CD14-positive monocyte (primary cell): Measurements from ENCODE around the gene PPP2CA. TPM values are rescaled to one million over a fixed set of nuclear protein-coding genes. Genes with fewer than 3 reads are reported as not detected.

Source experiments
- DNase-seq, 3 donors: peaks; one replicate each; pipeline ENCODE4 v3.0.0-alpha.2; 2011 to 2022
- H2AFZ ChIP-seq: 2 replicates; pipeline ENCODE4 v1.6.0; 2012; ENCODE audit warnings: mild to moderate bottlenecking, low read depth, low read length, inconsistent platforms; ENCODE audit not compliant: insufficient read depth, poor library complexity, severe bottlenecking
- H3K27ac ChIP-seq, 2 donors: 1 replicate in 1 of 2; 2 replicates in 1 of 2; pipeline ENCODE4 v1.5.1; 2012 to 2013; ENCODE audit warnings: low read length in 2 of 2, control low read depth in 1 of 2, inconsistent platforms in 1 of 2, low read depth in 1 of 2, mild to moderate bottlenecking in 1 of 2
- H3K27me3 ChIP-seq, 2 donors: one replicate each; pipeline versions ENCODE4 v1.6.0 to v1.6.1; 2011 to 2013; ENCODE audit warnings: low read length in 2 of 2; ENCODE audit not compliant: control insufficient read depth in 2 of 2, insufficient read depth in 2 of 2
- H3K36me3 ChIP-seq, 2 donors: replicated peaks in 1 of 2; 1 replicate in 1 of 2; 2 replicates in 1 of 2; pipeline versions ENCODE4 v1.5.1 to v1.6.1; 2012 to 2013; ENCODE audit warnings: low read length in 2 of 2, control low read depth in 1 of 2, inconsistent platforms in 1 of 2, mild to moderate bottlenecking in 1 of 2; ENCODE audit not compliant: insufficient read depth in 2 of 2, control insufficient read depth in 1 of 2
- H3K4me1 ChIP-seq, 2 donors: 1 replicate in 1 of 2; 2 replicates in 1 of 2; pipeline versions ENCODE4 v1.5.1 to v1.6.1; 2012 to 2013; ENCODE audit warnings: low read length in 2 of 2, control low read depth in 1 of 2, inconsistent platforms in 1 of 2, mild to moderate bottlenecking in 1 of 2, moderate library complexity in 1 of 2; ENCODE audit not compliant: insufficient read depth in 2 of 2, control insufficient read depth in 1 of 2
- H3K4me2 ChIP-seq: replicated peaks from 2 replicates; pipeline ENCODE3; 2012; ENCODE audit warnings: low read length, moderate library complexity, mild to moderate bottlenecking; ENCODE audit not compliant: poor library complexity, severe bottlenecking; ENCODE audit errors: extremely low read depth
- H3K4me3 ChIP-seq, 3 experiments: fragments of 200-600 bp in 1 of 3; sonication (generic) in 1 of 3; replicated peaks in 1 of 3; 1 replicate in 2 of 3; 2 replicates in 1 of 3; pipeline ENCODE4 v1.5.1; 2011 to 2013; ENCODE audit warnings: low read length in 3 of 3, mild to moderate bottlenecking in 3 of 3, control low read depth in 2 of 3, low read depth in 2 of 3, inconsistent platforms in 1 of 3, moderate library complexity in 1 of 3
- H3K79me2 ChIP-seq: 2 replicates; pipeline ENCODE4 v1.6.0; 2012; ENCODE audit warnings: mild to moderate bottlenecking, control low read depth, inconsistent platforms, low read length, moderate library complexity; ENCODE audit not compliant: insufficient read depth
- H3K9ac ChIP-seq: 2 replicates; pipeline ENCODE4 v1.6.0; 2017; ENCODE audit warnings: low read length, mild to moderate bottlenecking; ENCODE audit not compliant: insufficient read depth, poor library complexity, severe bottlenecking
- H3K9me3 ChIP-seq, 2 donors: replicated peaks in 1 of 2; 1 replicate in 1 of 2; 2 replicates in 1 of 2; pipeline versions ENCODE4 v1.5.1 to v1.6.1; 2012 to 2013; ENCODE audit warnings: low read length in 2 of 2, control low read depth in 1 of 2; ENCODE audit not compliant: control insufficient read depth in 1 of 2, insufficient read depth in 1 of 2
- H4K20me1 ChIP-seq: 2 replicates; pipeline ENCODE4 v1.6.0; 2012; ENCODE audit warnings: mild to moderate bottlenecking, low read length, control low read depth, moderate library complexity; ENCODE audit not compliant: insufficient read depth
- H3K27ac Mint-ChIP-seq, 7 donors: one replicate each; pipeline ENCODE4 v1.8.0; 2020; ENCODE audit warnings: mild to moderate bottlenecking in 7 of 7, mixed read lengths in 7 of 7, moderate library complexity in 6 of 7, inconsistent platforms in 2 of 7
- H3K27me3 Mint-ChIP-seq, 3 donors: one replicate each; pipeline ENCODE4 v1.8.0; 2021 to 2022; ENCODE audit warnings: low read depth in 3 of 3, mild to moderate bottlenecking in 3 of 3, mixed read lengths in 3 of 3, moderate library complexity in 3 of 3, inconsistent platforms in 1 of 3
- H3K36me3 Mint-ChIP-seq, 2 donors: one replicate each; pipeline ENCODE4 v1.8.0; 2020; ENCODE audit warnings: mixed read lengths in 2 of 2, inconsistent platforms in 1 of 2, mild to moderate bottlenecking in 1 of 2
- H3K4me1 Mint-ChIP-seq: one replicate; pipeline ENCODE4 v1.8.0; 2020; ENCODE audit warnings: mild to moderate bottlenecking, mixed read lengths
- H3K4me3 Mint-ChIP-seq, 2 donors: one replicate each; pipeline ENCODE4 v1.8.0; 2020; ENCODE audit warnings: mild to moderate bottlenecking in 2 of 2, mixed read lengths in 2 of 2, moderate library complexity in 1 of 2
- H3K9me3 Mint-ChIP-seq, 7 donors: one replicate each; pipeline ENCODE4 v1.8.0; 2020 to 2022; ENCODE audit warnings: mixed read lengths in 7 of 7, mild to moderate bottlenecking in 6 of 7, moderate library complexity in 6 of 7, inconsistent platforms in 2 of 7
- CTCF ChIP-seq: fragments of 200-600 bp; IDR thresholded peaks from one replicate; pipeline ENCODE4 v1.8.0; 2022; ENCODE audit warnings: antibody characterized with exemption, mild to moderate bottlenecking
- WGBS: methylation state at CpG from one replicate; pipeline ENCODE4 v1.1.5; 2013; ENCODE audit warnings: missing lambda C conversion rate; ENCODE audit not compliant: insufficient coverage; 5-methylcytosine and 5-hydroxymethylcytosine counted together
- intact Hi-C, 2 donors: fragments of 100-400 bp; cut with micrococcal nuclease; formaldehyde crosslinking; loops; one replicate each; pipeline versions ENCODE4 v1.15.0 to v1.15.1; 2023
- polyA plus RNA-seq, 3 donors: library from polyadenylated mRNA; depleted of rRNA in 1 of 3; unstranded in 2 of 3; stranded (reverse) in 1 of 3; fragments of 300-500 nt in 2 of 3; fragments of >200 nt in 1 of 3; fragmentation: Illumina TruSeq in 2 of 3; gene quantifications; 1 replicate in 2 of 3; 2 replicates in 1 of 3; pipeline ENCODE4 v1.2.3, GENCODE V29; 2012 to 2021

Gene PPP2CA
- polyA plus RNA-seq, 3 donors, result 82.5 to 245 (median 225) TPM

- Mint-ChIP-seq H3K4me3 (no peak overlapping the region), H3K27me3 (no peaks in the 10 kb centered on the region), H3K36me3 (peaks cover 77 to 92% of the 10 kb centered on the region in 2 donors), H3K4me1 (no peaks in the 10 kb centered on the region), H3K9me3 (peaks cover 0 to 10% (median 3%) of the 10 kb centered on the region in 7 donors), H3K27ac (no peak overlapping the region)
- Histone ChIP-seq H3K4me2 (no peak overlapping the region), H3K4me1 (no peaks in the 10 kb centered on the region), H2AFZ (no peak overlapping the region), H3K27me3 (no peaks in the 10 kb centered on the region), H3K36me3 (peaks cover 79 to 97% of the 10 kb centered on the region in 2 donors), H3K4me3 (no peak overlapping the region), H3K9me3 (peaks cover 0 to 8% of the 10 kb centered on the region in 2 donors), H3K27ac (no peak overlapping the region), H3K79me2 (no peaks in the 10 kb centered on the region), H3K9ac (no peak overlapping the region), H4K20me1 (peaks cover 44% of the 10 kb centered on the region)
- TF ChIP-seq CTCF, result no peak
- no CpG with 5 or more reads among the region's 5 CpGs for WGBS
- no peak for DNase-seq
- intact Hi-C loops, result no loop called here
These were observed 63.3 kb downstream of the PPP2CA start for GRCh38 chr5:134162592-134162991.

GRCh38 chr5:134161513-134162395 lies 64.1 kb downstream of the PPP2CA start:
- H3K36me3 Mint-ChIP-seq, result peaks cover 74 to 91% of the 10 kb centered on the region in 2 donors
- H3K27me3 Mint-ChIP-seq, result no peaks in the 10 kb centered on the region
- no peaks in the 10 kb centered on the region for H3K27me3 ChIP-seq
- H3K4me2 ChIP-seq, result no peak overlapping the region
- no peak for DNase-seq
- WGBS, result 100% methylated on average over 1 of the region's 6 CpGs
- no peaks in the 10 kb centered on the region for H3K4me1 Mint-ChIP-seq
- H3K4me1 ChIP-seq, result no peaks in the 10 kb centered on the region
- peaks cover 0 to 10% (median 3%) of the 10 kb centered on the region in 7 donors for H3K9me3 Mint-ChIP-seq
- intact Hi-C loops, result no loop called here
- H3K4me3 Mint-ChIP-seq, result no peak overlapping the region
- no peak for TF ChIP-seq CTCF
- no peak overlapping the region for H3K4me3 ChIP-seq
- H2AFZ ChIP-seq, result no peak overlapping the region
- peaks cover 0 to 8% of the 10 kb centered on the region in 2 donors for H3K9me3 ChIP-seq
- H3K27ac Mint-ChIP-seq, result no peak overlapping the region
- no peaks in the 10 kb centered on the region for H3K79me2 ChIP-seq
- H3K27ac ChIP-seq, result no peak overlapping the region
- H3K9ac ChIP-seq, result no peak overlapping the region
- peaks cover 80 to 97% of the 10 kb centered on the region in 2 donors for H3K36me3 ChIP-seq
- H4K20me1 ChIP-seq, result peaks cover 35% of the 10 kb centered on the region
